ENCODE measurements around the gene CHN1. TPM values are rescaled to one million over a fixed set of nuclear protein-coding genes. Genes with fewer than 3 reads are reported as not detected.

CHN1 gene
- total RNA-seq, 2 experiments from 2014 or later, result 5.3 to 5.6 TPM

DNA sequence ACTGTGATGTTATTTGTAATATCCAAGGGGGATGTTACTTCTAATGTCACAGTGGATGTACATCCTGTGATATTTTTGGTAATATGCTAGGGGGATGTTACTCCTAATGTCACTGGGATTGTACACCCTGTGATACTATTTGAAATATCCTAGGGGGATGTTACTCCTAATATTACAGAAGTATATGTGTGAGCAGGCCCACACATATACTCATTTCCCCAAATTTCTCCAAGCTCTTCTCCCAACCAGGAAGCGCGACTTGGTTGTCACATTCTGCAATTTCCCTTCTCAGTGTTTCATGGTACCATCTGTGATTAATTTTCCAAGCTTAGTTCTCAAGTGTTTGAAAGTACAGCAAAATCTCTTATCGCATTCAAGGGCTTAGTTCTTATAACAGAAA is 29.5 kb upstream of the CHN1 start:
- TF ChIP-seq, protein P1, sequence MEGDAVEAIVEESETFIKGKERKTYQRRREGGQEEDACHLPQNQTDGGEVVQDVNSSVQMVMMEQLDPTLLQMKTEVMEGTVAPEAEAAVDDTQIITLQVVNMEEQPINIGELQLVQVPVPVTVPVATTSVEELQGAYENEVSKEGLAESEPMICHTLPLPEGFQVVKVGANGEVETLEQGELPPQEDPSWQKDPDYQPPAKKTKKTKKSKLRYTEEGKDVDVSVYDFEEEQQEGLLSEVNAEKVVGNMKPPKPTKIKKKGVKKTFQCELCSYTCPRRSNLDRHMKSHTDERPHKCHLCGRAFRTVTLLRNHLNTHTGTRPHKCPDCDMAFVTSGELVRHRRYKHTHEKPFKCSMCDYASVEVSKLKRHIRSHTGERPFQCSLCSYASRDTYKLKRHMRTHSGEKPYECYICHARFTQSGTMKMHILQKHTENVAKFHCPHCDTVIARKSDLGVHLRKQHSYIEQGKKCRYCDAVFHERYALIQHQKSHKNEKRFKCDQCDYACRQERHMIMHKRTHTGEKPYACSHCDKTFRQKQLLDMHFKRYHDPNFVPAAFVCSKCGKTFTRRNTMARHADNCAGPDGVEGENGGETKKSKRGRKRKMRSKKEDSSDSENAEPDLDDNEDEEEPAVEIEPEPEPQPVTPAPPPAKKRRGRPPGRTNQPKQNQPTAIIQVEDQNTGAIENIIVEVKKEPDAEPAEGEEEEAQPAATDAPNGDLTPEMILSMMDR (IDR thresholded peaks at IDR 0.05), result no peak
- Mint-ChIP-seq H3K4me1 (ENCODE audit: low read depth) (peaks cover 6% of the 10 kb centered on the region), H3K27me3 (no peaks in the 10 kb centered on the region), H3K27ac (no peak overlapping the region), H3K4me3 (no peak overlapping the region), H3K9me3 (no peaks in the 10 kb centered on the region), H3K36me3 (ENCODE audit: low read depth) (no peaks in the 10 kb centered on the region)
- Histone ChIP-seq H3K36me3 (ENCODE audit: insufficient read depth, low read length) (no peaks in the 10 kb centered on the region), H3K27ac (ENCODE audit: low read depth in 1 of 2, low read length in 2 of 2) (no peak overlapping the region), H3K9me3 (ENCODE audit: control insufficient read depth in 1 of 2, insufficient read depth in 1 of 2, low read length in 2 of 2) (no peaks in the 10 kb centered on the region), H3K4me3 (ENCODE audit: low read length) (no peak overlapping the region), H3K27me3 (ENCODE audit: control insufficient read depth in 1 of 2, insufficient read depth in 2 of 2, low read length in 2 of 2) (no peaks in the 10 kb centered on the region), H3K4me1 (ENCODE audit: insufficient read depth, low read length) (no peaks in the 10 kb centered on the region)
- ChIA-PET CTCF (no interaction called here), POLR2A (no interaction called here)
- DNase-seq, result no peak
- ATAC-seq (ENCODE audit: poor library complexity), result no peak
- intact Hi-C loops (cut with DNase I, micrococcal nuclease), result loop anchor here in 1 of 2 experiments (10.0 kb wide), 1 partner anchor 250 kb away; no protein-coding TSS in a partner anchor

DNA sequence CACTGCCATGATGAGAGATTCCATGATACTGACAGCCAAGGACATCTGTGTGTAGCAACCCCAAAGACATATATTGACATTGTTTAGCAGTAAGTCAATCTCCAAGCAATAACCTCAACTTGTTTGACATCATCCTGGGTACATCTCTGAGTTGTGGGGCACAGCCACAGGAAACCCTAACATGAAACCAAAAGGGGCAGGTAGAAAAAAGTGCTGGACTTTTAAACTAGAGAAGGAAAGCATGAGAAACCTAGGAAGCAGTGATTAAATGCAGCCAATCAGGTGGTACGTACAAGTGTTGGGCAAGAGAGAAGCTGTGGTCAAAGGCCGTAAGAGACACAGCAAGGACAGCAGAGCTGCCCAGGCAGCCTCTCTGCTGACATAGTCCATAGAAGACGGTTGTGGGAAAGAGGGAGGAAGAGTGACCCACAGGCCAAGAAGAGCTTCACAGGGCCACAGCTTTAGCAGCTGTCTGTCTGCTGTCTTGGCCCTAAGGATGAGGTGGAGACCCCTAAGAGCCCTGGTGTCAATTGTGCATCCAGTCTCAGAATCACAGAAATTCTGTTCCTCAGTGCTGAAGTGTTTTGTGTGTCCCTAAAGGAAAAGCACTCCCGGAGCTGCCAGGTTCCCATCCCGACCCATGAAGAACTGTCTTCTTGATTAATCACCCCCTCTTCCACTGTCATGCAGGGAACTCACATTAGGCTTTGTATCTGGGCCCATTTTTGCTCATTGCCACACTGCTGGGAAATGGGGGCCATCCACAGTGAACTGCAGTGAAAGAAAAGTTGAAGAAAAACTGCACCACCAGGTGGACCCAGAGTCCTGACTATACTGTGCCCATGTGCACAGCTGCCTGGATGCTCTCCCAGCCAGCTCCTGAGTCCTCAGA is 25.4 kb upstream of the CHN1 start:
- intact Hi-C loops (cut with DNase I, micrococcal nuclease), result loop anchor here in 1 of 2 experiments (10.0 kb wide), 1 partner anchor 254 kb away; no protein-coding TSS in a partner anchor
- no peaks in the 10 kb centered on the region for H3K36me3 ChIP-seq (ENCODE audit: insufficient read depth, low read length)
- no peaks in the 10 kb centered on the region for H3K9me3 ChIP-seq (ENCODE audit: control insufficient read depth in 1 of 2, insufficient read depth in 1 of 2, low read length in 2 of 2)
- H3K4me3 ChIP-seq (ENCODE audit: low read length), result no peak overlapping the region
- Mint-ChIP-seq H3K9me3 (no peaks in the 10 kb centered on the region), H3K4me1 (ENCODE audit: low read depth) (no peaks in the 10 kb centered on the region), H3K36me3 (ENCODE audit: low read depth) (no peaks in the 10 kb centered on the region), H3K4me3 (no peak overlapping the region), H3K27ac (no peak overlapping the region), H3K27me3 (no peaks in the 10 kb centered on the region)
- DNase-seq, result peak in 1 of 14 experiments; percentile 18
- H3K4me1 ChIP-seq (ENCODE audit: insufficient read depth, low read length), result no peaks in the 10 kb centered on the region
- no peak for ATAC-seq (ENCODE audit: poor library complexity)
- TF ChIP-seq, protein P1 (IDR thresholded peaks at IDR 0.05), result no peak
- H3K27ac ChIP-seq (ENCODE audit: low read depth in 1 of 2, low read length in 2 of 2), result no peak overlapping the region
- CTCF ChIA-PET, result interaction anchor here (1.0 kb wide), 2 partner anchors 19 to 20 kb away, joined by 3 read pairs; no protein-coding TSS in a partner anchor
- H3K27me3 ChIP-seq (ENCODE audit: control insufficient read depth in 1 of 2, insufficient read depth in 2 of 2, low read length in 2 of 2), result no peaks in the 10 kb centered on the region
- POLR2A ChIA-PET, result no interaction called here

DNA sequence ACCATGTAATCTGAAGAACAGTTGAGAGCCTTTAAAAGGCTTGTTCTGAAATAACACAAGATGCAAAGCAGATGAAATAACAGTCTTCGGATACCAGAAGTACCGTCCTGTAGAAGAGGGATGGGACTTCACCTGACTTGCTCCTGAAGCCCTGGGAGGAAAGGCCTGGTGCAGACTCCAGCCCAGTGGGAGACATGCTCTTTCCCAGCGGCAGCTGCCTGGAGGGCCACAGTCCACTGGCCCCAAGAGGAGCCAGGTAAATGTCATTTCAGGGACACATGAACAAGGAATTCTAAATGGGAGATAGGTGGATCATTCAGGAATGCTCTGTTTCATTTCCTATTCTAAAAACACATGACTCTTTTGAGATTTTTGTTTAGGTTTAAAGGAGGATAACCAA is 22.6 kb upstream of the CHN1 start:
- TF ChIP-seq, protein P1 (IDR thresholded peaks at IDR 0.05), result no peak
- ChIA-PET POLR2A (no interaction called here), CTCF (no interaction called here)
- intact Hi-C loops (cut with DNase I, micrococcal nuclease), result no loop called here
- no peaks in the 10 kb centered on the region for H3K36me3 ChIP-seq (ENCODE audit: insufficient read depth, low read length)
- H3K9me3 Mint-ChIP-seq, result no peaks in the 10 kb centered on the region
- H3K27me3 Mint-ChIP-seq, result no peaks in the 10 kb centered on the region
- no peak for DNase-seq
- no peaks in the 10 kb centered on the region for H3K9me3 ChIP-seq (ENCODE audit: control insufficient read depth in 1 of 2, insufficient read depth in 1 of 2, low read length in 2 of 2)
- H3K36me3 Mint-ChIP-seq (ENCODE audit: low read depth), result no peaks in the 10 kb centered on the region
- no peaks in the 10 kb centered on the region for H3K27me3 ChIP-seq (ENCODE audit: control insufficient read depth in 1 of 2, insufficient read depth in 2 of 2, low read length in 2 of 2)
- no peak overlapping the region for H3K4me3 ChIP-seq (ENCODE audit: low read length)
- H3K4me3 Mint-ChIP-seq, result no peak overlapping the region
- H3K27ac Mint-ChIP-seq, result no peak overlapping the region
- H3K4me1 Mint-ChIP-seq (ENCODE audit: low read depth), result no peaks in the 10 kb centered on the region
- H3K4me1 ChIP-seq (ENCODE audit: insufficient read depth, low read length), result no peaks in the 10 kb centered on the region
- ATAC-seq (ENCODE audit: poor library complexity), result no peak
- no peak overlapping the region for H3K27ac ChIP-seq (ENCODE audit: low read depth in 1 of 2, low read length in 2 of 2)

All from CD4-positive, alpha-beta T cell (primary cell).